HepG2 (cell line): ENCODE measurements around the gene C11orf58. TPM values are rescaled to one million over a fixed set of nuclear protein-coding genes. Genes with fewer than 3 reads are reported as not detected.

ENCODE experiments used
- ATAC-seq: fragments of 200-7000 bp; cut with Tn5 transposase; 3 replicates; pipeline ENCODE4 v1.9.1; 2020; ENCODE audit warnings: mild to moderate bottlenecking, moderate library complexity
- BruUV-seq: library from RNA; stranded (reverse); fragments of 400-500 nt; replicated peaks from 2 replicates; lab custom pipeline; 2021; lab: Mats Ljungman, UMichigan
- CTCF ChIA-PET: fragments of 300-600 bp; formaldehyde crosslinking; extraction: SDS; loops from one replicate; lab custom pipeline; 2021; ENCODE audit warnings: low total read pairs, inconsistent platforms, low intra/inter-chr PET ratio; lab: Yijun Ruan, JAX
- POLR2A ChIA-PET: fragments of 350-600 bp; sonication (Branson Sonifier 250); formaldehyde crosslinking; loops from one replicate; lab custom pipeline; 2020; ENCODE audit warnings: antibody characterized with exemption, inconsistent platforms; lab: Yijun Ruan, JAX
- DNase-seq: peaks from one replicate; pipeline ENCODE4 v3.0.0-alpha.2; 2015; ENCODE audit warnings: low spot score
- FAIRE-seq: peaks from 3 replicates; lab custom pipeline; 2011; peaks lifted over from hg19 to GRCh38; lab: Jason Lieb, UNC
- H2AFZ ChIP-seq: one replicate; pipeline ENCODE4 v1.6.1; 2011; ENCODE audit warnings: low read length, inconsistent platforms
- H3K27ac ChIP-seq: fragments of 300-600 bp; 3 replicates; pipeline ENCODE4 v1.8.0; 2011; ENCODE audit warnings: mixed run types, mild to moderate bottlenecking, mixed read lengths, low read length, inconsistent platforms; ENCODE audit not compliant: insufficient read depth; ENCODE audit errors: extremely low read length
- H3K27me3 ChIP-seq, 2 experiments: fragments of 200-600 bp in 1 of 2; 2 replicates in 1 of 2; 3 replicates in 1 of 2; pipeline versions ENCODE4 v1.6.0 to v1.8.0; 2011; ENCODE audit warnings: low read length in 2 of 2, mild to moderate bottlenecking in 2 of 2, moderate library complexity in 2 of 2, inconsistent platforms in 1 of 2; ENCODE audit not compliant: insufficient read depth in 2 of 2, control insufficient read depth in 1 of 2
- H3K36me3 ChIP-seq, 2 experiments: fragments of 200-600 bp in 1 of 2; replicated peaks in 1 of 2; 2 replicates in 1 of 2; 3 replicates in 1 of 2; pipeline versions ENCODE4 v1.5.1 to v1.8.0; 2011; ENCODE audit warnings: low read length in 2 of 2, inconsistent platforms in 1 of 2; ENCODE audit not compliant: insufficient read depth in 2 of 2, control insufficient read depth in 1 of 2
- H3K4me1 ChIP-seq: 2 replicates; pipeline ENCODE4 v1.5.1; 2012; ENCODE audit warnings: low read length, inconsistent platforms; ENCODE audit not compliant: insufficient read depth
- H3K4me2 ChIP-seq: 2 replicates; pipeline ENCODE4 v1.6.0; 2011; ENCODE audit warnings: low read depth, low read length, inconsistent platforms
- H3K4me3 ChIP-seq, 3 experiments: fragments of 200-600 bp in 1 of 3; sonication (generic), shearing (Covaris generic) in 1 of 3; replicated peaks in 1 of 3; 2 replicates each; pipeline ENCODE4 v1.5.1; 2011 to 2016; ENCODE audit warnings: low read length in 3 of 3, inconsistent platforms in 2 of 3, low read depth in 2 of 3, mild to moderate bottlenecking in 2 of 3, control low read depth in 1 of 3, mixed read lengths in 1 of 3; ENCODE audit not compliant: insufficient read depth in 1 of 3
- H3K79me2 ChIP-seq: one replicate; pipeline ENCODE4 v1.6.1; 2011; ENCODE audit warnings: low read length, inconsistent platforms; ENCODE audit not compliant: insufficient read depth
- H3K9ac ChIP-seq: 2 replicates; pipeline ENCODE4 v1.6.0; 2011; ENCODE audit warnings: mild to moderate bottlenecking, low read depth, low read length, inconsistent platforms; ENCODE audit not compliant: insufficient read depth
- H3K9me3 ChIP-seq: 2 replicates; pipeline ENCODE4 v1.5.1; 2012; ENCODE audit warnings: mild to moderate bottlenecking, low read length
- H4K20me1 ChIP-seq: 2 replicates; pipeline ENCODE4 v1.6.0; 2011; ENCODE audit warnings: inconsistent platforms, mild to moderate bottlenecking, low read length, moderate library complexity; ENCODE audit not compliant: insufficient read depth
- ARID2 ChIP-seq: sonication (generic); formaldehyde crosslinking; IDR thresholded peaks from 2 replicates; pipeline ENCODE4 v1.8.1; 2022; ENCODE audit warnings: mild to moderate bottlenecking, missing genetic modification reagents, borderline replicate concordance
- ARNT ChIP-seq: fragments of 450-650 bp; IDR thresholded peaks from 2 replicates; pipeline ENCODE4 v1.6.1; 2017
- HMG20A ChIP-seq: IDR thresholded peaks from 2 replicates; pipeline ENCODE4 v1.6.1; 2016; ENCODE audit warnings: borderline replicate concordance
- HNRNPH1 ChIP-seq: fragments of 200-400 bp; formaldehyde crosslinking; optimal IDR thresholded peaks from 2 replicates; pipeline ENCODE3; 2017; ENCODE audit warnings: mild to moderate bottlenecking, low read depth, low read length
- SRY ChIP-seq: sonication (generic); formaldehyde crosslinking; IDR thresholded peaks from 2 replicates; pipeline ENCODE4 v1.8.0; 2022; ENCODE audit warnings: mild to moderate bottlenecking, missing genetic modification reagents
- TOPORS ChIP-seq: sonication (generic); formaldehyde crosslinking; IDR thresholded peaks from 2 replicates; pipeline ENCODE4 v1.8.0; 2023; ENCODE audit warnings: mild to moderate bottlenecking, missing genetic modification reagents
- ZNF3 ChIP-seq: IDR thresholded peaks from 2 replicates; pipeline ENCODE4 v1.7.0; 2017; ENCODE audit warnings: inconsistent platforms
- ZNF331 ChIP-seq: sonication (generic); formaldehyde crosslinking; IDR thresholded peaks from 2 replicates; pipeline ENCODE4 v1.4.0; 2020; ENCODE audit warnings: missing genetic modification reagents
- ZNF343 ChIP-seq: sonication (generic); formaldehyde crosslinking; IDR thresholded peaks from 2 replicates; pipeline ENCODE4 v1.4.0; 2020; ENCODE audit warnings: mild to moderate bottlenecking, missing genetic modification reagents
- ZNF550 ChIP-seq: sonication (generic); formaldehyde crosslinking; IDR thresholded peaks from 2 replicates; pipeline ENCODE4 v1.4.0; 2020; ENCODE audit warnings: mild to moderate bottlenecking, missing genetic modification reagents, borderline replicate concordance
- ZNF678 ChIP-seq: sonication (generic); formaldehyde crosslinking; IDR thresholded peaks from 2 replicates; pipeline ENCODE4 v1.4.0; 2020; ENCODE audit warnings: mild to moderate bottlenecking, missing genetic modification reagents
- ZNF746 ChIP-seq: sonication (generic); formaldehyde crosslinking; IDR thresholded peaks from 2 replicates; pipeline ENCODE4 v1.8.0; 2022; ENCODE audit warnings: mild to moderate bottlenecking, missing genetic modification reagents
- ZNF781 ChIP-seq: sonication (generic); formaldehyde crosslinking; IDR thresholded peaks from 2 replicates; pipeline ENCODE4 v1.5.1; 2020; ENCODE audit warnings: borderline replicate concordance, mild to moderate bottlenecking, missing genetic modification reagents; ENCODE audit errors: not compliant biosample characterization
- WGBS: methylation state at CpG from one replicate; pipeline ENCODE4 v1.1.6; 2017; ENCODE audit warnings: low lambda C conversion rate; 5-methylcytosine and 5-hydroxymethylcytosine counted together
- in situ Hi-C: cut with HindIII; loops from 2 replicates; pipeline ENCODE4 v1.10.0; 2017; ENCODE audit warnings: low pct_unique_long_range_greater_than_20kb; ENCODE audit not compliant: extremely low pct_ligation_motif_present
- intact Hi-C: fragments of 100-400 bp; cut with micrococcal nuclease; formaldehyde crosslinking; loops from one replicate; pipeline ENCODE4 v1.10.0; 2022; ENCODE audit not compliant: unreplicated experiment
- polyA plus RNA-seq, 8 experiments: library from polyadenylated mRNA; depleted of rRNA in 3 of 8; stranded (reverse) in 7 of 8; unstranded in 1 of 8; fragments of >200 nt; fragmentation: Illumina TruSeq in 4 of 8; extraction: Trizol in 4 of 8; gene quantifications; 2 replicates each; pipeline versions ENCODE4 v1.2.1 to v1.2.3, GENCODE V29; 2011 to 2016; ENCODE audit warnings: low read depth in 4 of 8, missing spikeins in 1 of 8, mixed read lengths in 1 of 8; ENCODE audit not compliant: insufficient read depth in 1 of 8
- total RNA-seq, 5 experiments: library from RNA; depleted of rRNA; stranded (reverse); fragments of >200 nt; fragmentation: Illumina TruSeq; extraction: Trizol; gene quantifications; 2 replicates each; pipeline ENCODE4 v1.2.3, GENCODE V29; 2016; ENCODE audit warnings: low read depth in 1 of 5
- TF ChIP-seq, protein P1 (sequence below): sonication (generic); formaldehyde crosslinking; IDR thresholded peaks from 2 replicates; pipeline ENCODE4 v1.4.0; 2020; ENCODE audit warnings: mild to moderate bottlenecking, missing genetic modification reagents

The C11orf58 gene
- total and polyA plus RNA-seq, 2 of the 13 experiments (the other 11 are each of a cell fraction or from before 2014, with no cell fraction given) = 83.8 to 167 TPM

DNA sequence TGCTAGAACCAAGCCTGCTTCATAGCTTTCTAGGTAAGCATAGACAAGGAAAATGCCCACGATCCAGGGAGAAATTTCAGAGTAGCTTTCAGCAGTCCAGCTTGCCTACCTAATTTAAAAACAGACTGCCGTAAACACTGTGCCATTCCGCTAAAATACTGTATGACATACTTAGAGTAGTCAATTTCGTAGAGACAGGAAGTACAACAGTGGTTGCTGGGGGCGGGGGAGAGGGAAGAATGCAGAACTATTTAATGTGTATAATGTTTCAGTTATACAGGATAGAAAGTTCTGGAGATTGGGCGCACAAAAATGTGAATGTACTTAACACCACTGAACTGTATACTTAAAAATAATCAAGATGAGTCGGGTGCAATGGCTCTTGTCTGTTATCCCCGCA is 56.7 kb downstream of the C11orf58 start:
- peaks cover 20 to 30% of the 10 kb centered on the region in 2 experiments; a peak in 4 of 5 replicates for H3K36me3 ChIP-seq
- no TSS peak for BruUV-seq
- H3K4me2 ChIP-seq = no peak overlapping the region
- intact Hi-C loops = no loop called here
- CTCF ChIA-PET = no interaction called here
- no peak overlapping the region for H3K9ac ChIP-seq
- DNase-seq (no peak), ATAC-seq (no peak), FAIRE-seq (no peak)
- no peaks in the 10 kb centered on the region for H3K27me3 ChIP-seq
- no peak overlapping the region for H3K4me3 ChIP-seq
- H2AFZ ChIP-seq = no peak overlapping the region
- H3K79me2 ChIP-seq = no peaks in the 10 kb centered on the region
- POLR2A ChIA-PET = no interaction called here
- TF ChIP-seq ZNF746 (CRISPR knock-in tag) (no peak), ARID2 (no peak), HNRNPH1 (no peak), ZNF781 (CRISPR knock-in tag) (no peak), ZNF343 (CRISPR knock-in tag) (no peak), ZNF3 (no peak), TOPORS (CRISPR knock-in tag) (no peak), ZNF678 (CRISPR knock-in tag) (no peak), ZNF331 (CRISPR knock-in tag) (no peak), SRY (CRISPR knock-in tag) (no peak)
- H4K20me1 ChIP-seq = no peaks in the 10 kb centered on the region
- no peaks in the 10 kb centered on the region for H3K4me1 ChIP-seq
- no peaks in the 10 kb centered on the region for H3K9me3 ChIP-seq
- in situ Hi-C loops = no loop called here
- H3K27ac ChIP-seq = no peak overlapping the region
- WGBS = 96% methylated on average over 8 of the region's 8 CpGs

DNA sequence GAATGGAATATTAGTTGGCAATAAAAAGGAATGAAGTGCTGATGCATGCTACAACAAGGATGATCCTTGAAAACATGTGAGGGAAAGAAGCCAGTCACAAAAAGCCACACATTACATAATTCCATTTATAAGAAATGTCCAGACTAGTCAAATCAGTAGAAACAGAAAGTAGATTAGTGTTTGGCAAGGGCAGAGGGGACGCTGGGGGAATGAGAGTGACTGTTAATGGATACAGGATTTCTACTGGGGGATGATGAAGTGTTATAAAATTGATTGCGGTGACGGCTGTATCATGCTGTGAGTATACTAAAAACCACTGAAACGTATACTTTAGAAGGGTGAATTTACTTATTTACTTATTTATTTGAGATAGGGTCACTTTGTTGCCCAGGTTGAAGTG is 57.9 kb downstream of the C11orf58 start:
- H3K36me3 ChIP-seq = peaks cover 18 to 24% of the 10 kb centered on the region in 2 experiments; a peak in 4 of 5 replicates
- in situ Hi-C loops = no loop called here
- TF ChIP-seq, protein P1, sequence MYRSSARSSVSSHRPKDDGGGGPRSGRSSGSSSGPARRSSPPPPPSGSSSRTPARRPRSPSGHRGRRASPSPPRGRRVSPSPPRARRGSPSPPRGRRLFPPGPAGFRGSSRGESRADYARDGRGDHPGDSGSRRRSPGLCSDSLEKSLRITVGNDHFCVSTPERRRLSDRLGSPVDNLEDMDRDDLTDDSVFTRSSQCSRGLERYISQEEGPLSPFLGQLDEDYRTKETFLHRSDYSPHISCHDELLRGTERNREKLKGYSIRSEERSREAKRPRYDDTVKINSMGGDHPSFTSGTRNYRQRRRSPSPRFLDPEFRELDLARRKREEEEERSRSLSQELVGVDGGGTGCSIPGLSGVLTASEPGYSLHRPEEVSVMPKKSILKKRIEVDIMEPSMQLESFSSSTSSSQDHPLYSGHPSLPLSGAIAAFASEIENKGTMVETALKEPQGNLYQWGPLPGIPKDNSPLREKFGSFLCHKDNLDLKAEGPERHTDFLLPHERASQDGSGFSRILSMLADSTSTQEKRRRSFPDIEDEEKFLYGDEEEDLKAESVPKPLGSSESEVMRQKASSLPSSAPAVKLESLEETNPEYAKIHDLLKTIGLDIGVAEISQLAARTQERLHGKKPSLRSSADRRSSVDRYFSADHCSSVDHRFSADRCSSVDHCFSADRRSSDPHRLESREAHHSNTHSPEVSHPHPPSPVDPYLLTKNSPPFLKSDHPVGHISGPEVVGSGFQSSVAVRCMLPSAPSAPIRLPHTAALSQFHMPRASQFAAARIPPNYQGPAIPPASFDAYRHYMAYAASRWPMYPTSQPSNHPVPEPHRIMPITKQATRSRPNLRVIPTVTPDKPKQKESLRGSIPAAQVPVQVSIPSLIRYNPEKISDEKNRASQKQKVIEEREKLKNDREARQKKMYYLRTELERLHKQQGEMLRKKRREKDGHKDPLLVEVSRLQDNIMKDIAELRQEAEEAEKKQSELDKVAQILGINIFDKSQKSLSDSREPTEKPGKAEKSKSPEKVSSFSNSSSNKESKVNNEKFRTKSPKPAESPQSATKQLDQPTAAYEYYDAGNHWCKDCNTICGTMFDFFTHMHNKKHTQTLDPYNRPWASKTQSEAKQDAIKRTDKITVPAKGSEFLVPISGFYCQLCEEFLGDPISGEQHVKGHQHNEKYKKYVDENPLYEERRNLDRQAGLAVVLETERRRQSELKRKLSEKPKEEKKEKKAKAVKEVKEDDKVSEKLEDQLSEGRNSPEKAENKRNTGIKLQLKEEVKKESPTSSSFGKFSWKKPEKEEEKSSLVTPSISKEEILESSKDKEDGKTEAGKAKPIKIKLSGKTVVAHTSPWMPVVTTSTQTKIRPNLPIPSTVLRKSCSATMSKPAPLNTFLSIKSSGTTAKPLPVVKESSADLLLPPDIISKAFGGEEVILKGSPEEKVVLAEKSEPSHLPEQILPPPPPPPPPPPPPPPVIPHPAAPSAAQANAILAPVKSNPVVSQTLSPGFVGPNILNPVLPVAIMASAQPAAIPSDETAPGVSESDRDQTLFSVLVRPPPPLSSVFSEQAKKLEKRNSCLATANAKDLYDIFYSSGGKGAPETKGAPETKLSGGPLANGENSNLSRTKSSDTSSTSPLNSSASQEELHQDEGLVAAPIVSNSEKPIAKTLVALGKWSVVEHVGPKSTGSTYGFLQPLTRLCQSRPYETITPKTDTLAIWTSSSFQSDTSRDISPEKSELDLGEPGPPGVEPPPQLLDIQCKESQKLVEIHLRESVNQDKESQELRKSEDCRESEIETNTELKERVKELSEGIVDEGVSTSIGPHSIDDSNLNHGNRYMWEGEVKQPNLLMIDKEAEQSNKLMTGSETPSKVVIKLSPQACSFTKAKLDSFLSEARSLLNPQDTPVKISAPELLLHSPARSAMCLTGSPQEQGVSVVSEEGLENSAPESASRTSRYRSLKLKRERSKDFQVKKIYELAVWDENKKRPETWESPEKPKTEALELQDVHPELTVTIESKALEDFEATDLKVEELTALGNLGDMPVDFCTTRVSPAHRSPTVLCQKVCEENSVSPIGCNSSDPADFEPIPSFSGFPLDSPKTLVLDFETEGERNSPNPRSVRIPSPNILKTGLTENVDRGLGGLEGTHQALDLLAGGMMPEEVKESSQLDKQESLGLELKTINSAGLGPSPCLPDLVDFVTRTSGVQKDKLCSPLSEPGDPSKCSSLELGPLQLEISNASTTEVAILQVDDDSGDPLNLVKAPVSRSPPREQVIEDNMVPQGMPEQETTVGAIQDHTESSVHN (CRISPR knock-in tag) = no peak
- no peak for TF ChIP-seq HMG20A (CRISPR knock-in tag)
- no peak for TF ChIP-seq ZNF550 (CRISPR knock-in tag)
- TF ChIP-seq ARNT = no peak
- H4K20me1 ChIP-seq = no peaks in the 10 kb centered on the region
- no peaks in the 10 kb centered on the region for H3K4me1 ChIP-seq
- 98% methylated on average over 4 of the region's 4 CpGs for WGBS
- H2AFZ ChIP-seq = no peak overlapping the region
- H3K9me3 ChIP-seq = no peaks in the 10 kb centered on the region
- CTCF ChIA-PET = no interaction called here
- H3K9ac ChIP-seq = no peak overlapping the region
- POLR2A ChIA-PET = no interaction called here
- H3K79me2 ChIP-seq = no peaks in the 10 kb centered on the region
- no peak for DNase-seq
- H3K4me3 ChIP-seq = no peak overlapping the region
- no peak overlapping the region for H3K4me2 ChIP-seq
- BruUV-seq = no TSS peak
- FAIRE-seq = no peak
- no peak for ATAC-seq
- H3K27ac ChIP-seq = no peak overlapping the region
- H3K27me3 ChIP-seq = no peaks in the 10 kb centered on the region
- intact Hi-C loops = no loop called here
